GM03348 (cell line): ENCODE data around the gene PPM1D.
A peak's percentile ranks its signal among the peaks of the same experiment; 100 is the strongest.

Source experiments
- DNase-seq: peaks from one replicate; pipeline ENCODE4 v3.0.0; 2012; ENCODE audit warnings: low spot score

PPM1D gene

GRCh38 chr17:60618854-60619526 lies 19.0 kb downstream of the PPM1D start:
- DNase-seq, result no peak

GRCh38 chr17:60622961-60623360 lies 23.0 kb downstream of the PPM1D start:
- DNase-seq, result no peak

- no peak for DNase-seq
Measured at GRCh38 chr17:60623415-60623814, 23.4 kb downstream of the PPM1D start.

- DNase-seq, result no peak
Measured at GRCh38 chr17:60627124-60627523, 27.1 kb downstream of the PPM1D start.

GRCh38 chr17:60628252-60628889 lies 28.4 kb downstream of the PPM1D start:
- DNase-seq, result no peak

- no peak for DNase-seq
Measured at GRCh38 chr17:60629120-60629519, 29.1 kb downstream of the PPM1D start.

- DNase-seq, result peak; percentile 13
Measured at GRCh38 chr17:60630352-60630751, 30.4 kb downstream of the PPM1D start.

- no peak for DNase-seq
Measured at GRCh38 chr17:60631119-60631518, 31.1 kb downstream of the PPM1D start.

- DNase-seq, result no peak
Measured at GRCh38 chr17:60637683-60638082, 37.7 kb downstream of the PPM1D start.

- no peak for DNase-seq
Measured at GRCh38 chr17:60639019-60639330, 39.0 kb downstream of the PPM1D start.

- DNase-seq, result peak; percentile 7
Measured at GRCh38 chr17:60640503-60640902, 40.5 kb downstream of the PPM1D start.

- no peak for DNase-seq
Measured at GRCh38 chr17:60641126-60641525, 41.1 kb downstream of the PPM1D start.

- peak; percentile 63 for DNase-seq
Measured at GRCh38 chr17:60641810-60642220, 41.8 kb downstream of the PPM1D start.

- no peak for DNase-seq
Measured at GRCh38 chr17:60645918-60646523, 46.0 kb downstream of the PPM1D start.

GRCh38 chr17:60646701-60647100 lies 46.7 kb downstream of the PPM1D start:
- no peak for DNase-seq

- DNase-seq, result no peak
Measured at GRCh38 chr17:60647705-60648104, 47.7 kb downstream of the PPM1D start.

GRCh38 chr17:60652454-60653247 lies 52.7 kb downstream of the PPM1D start:
- DNase-seq, result no peak

- no peak for DNase-seq
Measured at GRCh38 chr17:60653569-60653968, 53.6 kb downstream of the PPM1D start.

GRCh38 chr17:60656499-60656898 lies 56.5 kb downstream of the PPM1D start:
- no peak for DNase-seq

- no peak for DNase-seq
Measured at GRCh38 chr17:60659156-60659555, 59.2 kb downstream of the PPM1D start.

- DNase-seq, result no peak
Measured at GRCh38 chr17:60661489-60661888, 61.5 kb downstream of the PPM1D start.

- DNase-seq, result peak; percentile 62
Measured at GRCh38 chr17:60664022-60664421, 64.0 kb downstream of the PPM1D start.

GRCh38 chr17:60665602-60666001 lies 65.6 kb downstream of the PPM1D start:
- DNase-seq, result no peak
